ENCODE data around the gene ZCCHC10. TPM values are rescaled to one million over a fixed set of nuclear protein-coding genes. Genes with fewer than 3 reads are reported as not detected.
"Not testable (repeated sequence)": the region's sequence is repeated elsewhere in the genome, so short reads cannot be mapped to it uniquely, and the experiment has no call there.

Gene ZCCHC10
- total and polyA plus RNA-seq, 7 experiments from 2014 or later, result 16.0 to 47.5 (median 21.9) TPM

DNA sequence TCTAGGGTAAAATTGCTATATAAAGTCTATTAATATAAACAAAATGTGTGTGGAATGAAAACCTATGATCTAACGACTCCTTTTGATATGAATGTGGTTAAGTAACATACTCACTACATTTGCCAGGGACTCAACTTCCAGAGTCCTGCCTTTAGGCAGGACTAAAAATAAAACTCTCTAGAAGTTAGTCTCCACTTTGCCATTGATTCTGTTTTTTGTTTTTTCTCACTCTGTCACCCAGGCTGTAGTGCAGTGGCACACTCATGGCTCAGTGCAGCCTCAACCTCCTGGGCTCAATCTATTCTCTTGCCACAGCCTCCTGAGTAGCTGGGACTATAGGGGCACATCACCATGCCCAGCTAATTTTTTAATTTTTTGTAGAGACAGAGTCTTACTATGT lies 30.0 kb downstream of the ZCCHC10 start:
- intact Hi-C loops (cut with micrococcal nuclease), result no loop called here
- Mint-ChIP-seq H3K36me3 (peaks cover 0 to 15% (median 4%) of the 10 kb centered on the region in 5 donors), H3K4me3 (no peak overlapping the region), H3K9me3 (no peaks in the 10 kb centered on the region), H3K4me1 (peaks cover 0 to 6% (median 0%) of the 10 kb centered on the region in 7 donors), H3K27me3 (no peaks in the 10 kb centered on the region), H3K27ac (peak overlapping the region in 3 of 9 donors; percentile 31 to 74 (median 37))
- ATAC-seq (no peak), DNase-seq (no peak)
- POLR2A ChIA-PET, result no interaction called here
- Histone ChIP-seq H3K4me1 (ENCODE audit: control insufficient read depth in 2 of 2, insufficient read depth in 2 of 2, low read length in 2 of 2) (no peaks in the 10 kb centered on the region), H3K27me3 (ENCODE audit: control insufficient read depth in 2 of 2, insufficient read depth in 2 of 2, low read length in 2 of 2) (no peaks in the 10 kb centered on the region), H3K4me3 (ENCODE audit: low read length) (no peak overlapping the region), H3K27ac (ENCODE audit: low read depth, low read length) (no peak overlapping the region), H3K9me3 (ENCODE audit: control insufficient read depth in 2 of 3, low read length in 3 of 3) (no peaks in the 10 kb centered on the region), H3K36me3 (ENCODE audit: control insufficient read depth in 2 of 3, insufficient read depth in 3 of 3, low read length in 3 of 3) (no peaks in the 10 kb centered on the region)
- CTCF ChIA-PET, result no interaction called here

DNA sequence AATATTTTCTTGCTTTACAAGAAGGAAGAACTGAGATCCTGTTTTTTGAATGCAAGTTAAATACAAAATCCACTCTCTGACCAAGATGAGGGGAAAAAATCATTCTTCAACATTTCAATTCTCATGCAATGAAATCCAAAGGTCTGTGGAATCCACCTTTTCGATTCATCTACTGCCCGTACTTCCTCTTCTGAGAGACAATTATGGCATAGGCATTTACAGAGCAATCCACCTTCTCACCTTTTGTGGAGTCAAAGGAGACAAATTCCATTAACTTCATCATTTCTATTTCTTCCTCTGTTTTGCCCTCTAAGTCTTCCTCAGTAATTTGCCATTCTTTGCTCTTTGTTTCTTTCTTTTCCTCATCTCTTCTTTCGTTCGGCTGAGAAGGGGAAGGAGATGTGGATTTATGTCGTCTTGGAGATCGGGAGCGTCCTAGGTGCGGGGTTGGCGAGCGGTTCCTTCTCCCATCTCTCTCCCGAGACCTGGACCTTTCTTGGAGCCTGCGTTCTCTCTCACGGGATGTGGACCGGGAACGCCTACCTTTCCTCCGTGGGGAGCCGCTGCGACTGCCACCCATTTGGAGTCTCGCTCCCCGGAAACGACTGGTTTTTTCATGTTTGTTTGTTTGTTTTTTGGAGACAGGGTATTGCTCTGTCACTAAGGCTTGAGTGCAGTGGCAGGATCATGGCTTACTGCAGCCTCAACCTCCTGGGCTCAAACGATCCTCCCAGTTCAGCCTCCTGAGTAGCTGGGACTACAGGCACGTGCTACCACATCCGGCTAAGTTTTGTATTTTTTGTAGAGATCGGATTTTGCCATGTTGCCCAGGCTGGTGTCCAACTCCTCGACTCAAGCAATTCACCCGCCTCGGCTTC lies 38.6 kb downstream of the ZCCHC10 start:
- ChIA-PET POLR2A (no interaction called here), CTCF (no interaction called here)
- Histone ChIP-seq H3K27me3 (ENCODE audit: control insufficient read depth in 2 of 2, insufficient read depth in 2 of 2, low read length in 2 of 2) (no peaks in the 10 kb centered on the region), H3K4me1 (ENCODE audit: control insufficient read depth in 2 of 2, insufficient read depth in 2 of 2, low read length in 2 of 2) (no peaks in the 10 kb centered on the region), H3K27ac (ENCODE audit: low read depth, low read length) (no peak overlapping the region), H3K4me3 (ENCODE audit: low read length) (no peak overlapping the region), H3K9me3 (ENCODE audit: control insufficient read depth in 2 of 3, low read length in 3 of 3) (no peaks in the 10 kb centered on the region), H3K36me3 (ENCODE audit: control insufficient read depth in 2 of 3, insufficient read depth in 3 of 3, low read length in 3 of 3) (no peaks in the 10 kb centered on the region)
- H3K36me3 Mint-ChIP-seq, result no peaks in the 10 kb centered on the region
- intact Hi-C loops (cut with micrococcal nuclease), result no loop called here
- DNase-seq, result no peak
- peaks cover 0 to 5% (median 0%) of the 10 kb centered on the region in 5 donors for H3K27me3 Mint-ChIP-seq
- no peaks in the 10 kb centered on the region for H3K4me1 Mint-ChIP-seq
- H3K9me3 Mint-ChIP-seq, result no peaks in the 10 kb centered on the region
- ATAC-seq, result no peak
- no peak overlapping the region for H3K4me3 Mint-ChIP-seq
- no peak overlapping the region for H3K27ac Mint-ChIP-seq

- intact Hi-C loops (cut with micrococcal nuclease); H3K27ac Mint-ChIP-seq; DNase-seq; H3K4me1 ChIP-seq (ENCODE audit: control insufficient read depth in 2 of 2, insufficient read depth in 2 of 2, low read length in 2 of 2); H3K27ac ChIP-seq (ENCODE audit: low read depth, low read length); POLR2A ChIA-PET; CTCF ChIA-PET; H3K9me3 ChIP-seq (ENCODE audit: control insufficient read depth in 2 of 3, low read length in 3 of 3); H3K4me3 ChIP-seq (ENCODE audit: low read length); H3K36me3 Mint-ChIP-seq; H3K9me3 Mint-ChIP-seq; H3K4me3 Mint-ChIP-seq; H3K27me3 Mint-ChIP-seq; H3K4me1 Mint-ChIP-seq; H3K27me3 ChIP-seq (ENCODE audit: control insufficient read depth in 2 of 2, insufficient read depth in 2 of 2, low read length in 2 of 2); ATAC-seq; H3K36me3 ChIP-seq (ENCODE audit: control insufficient read depth in 2 of 3, insufficient read depth in 3 of 3, low read length in 3 of 3): not testable (repeated sequence)
Observed at GRCh38 chr5:132982971-132983370, 43.4 kb downstream of the ZCCHC10 start.

- no peaks in the 10 kb centered on the region for H3K9me3 ChIP-seq (ENCODE audit: control insufficient read depth in 2 of 3, low read length in 3 of 3)
- H3K27ac ChIP-seq (ENCODE audit: low read depth, low read length), result no peak overlapping the region
- H3K27me3 Mint-ChIP-seq, result peaks cover 0 to 12% (median 0%) of the 10 kb centered on the region in 5 donors
- H3K9me3 Mint-ChIP-seq, result peaks cover 0 to 22% (median 4%) of the 10 kb centered on the region in 11 donors
- no peak for ATAC-seq
- H3K4me1 Mint-ChIP-seq, result peaks cover 0 to 2% (median 0%) of the 10 kb centered on the region in 7 donors
- no peaks in the 10 kb centered on the region for H3K27me3 ChIP-seq (ENCODE audit: control insufficient read depth in 2 of 2, insufficient read depth in 2 of 2, low read length in 2 of 2)
- POLR2A ChIA-PET, result no interaction called here
- H3K4me1 ChIP-seq (ENCODE audit: control insufficient read depth in 2 of 2, insufficient read depth in 2 of 2, low read length in 2 of 2), result no peaks in the 10 kb centered on the region
- H3K36me3 Mint-ChIP-seq, result peaks cover 0 to 5% (median 0%) of the 10 kb centered on the region in 5 donors
- H3K27ac Mint-ChIP-seq, result no peak overlapping the region
- no peaks in the 10 kb centered on the region for H3K36me3 ChIP-seq (ENCODE audit: control insufficient read depth in 2 of 3, insufficient read depth in 3 of 3, low read length in 3 of 3)
- H3K4me3 ChIP-seq (ENCODE audit: low read length), result no peak overlapping the region
- intact Hi-C loops (cut with micrococcal nuclease), result no loop called here
- H3K4me3 Mint-ChIP-seq, result no peak overlapping the region
- DNase-seq, result no peak
- CTCF ChIA-PET, result interaction anchor here (0.7 kb wide), 1 partner anchor 1740 kb away, joined by 4 read pairs; no protein-coding TSS in a partner anchor
Observed at GRCh38 chr5:132981288-132981687, 45.1 kb downstream of the ZCCHC10 start.

DNA sequence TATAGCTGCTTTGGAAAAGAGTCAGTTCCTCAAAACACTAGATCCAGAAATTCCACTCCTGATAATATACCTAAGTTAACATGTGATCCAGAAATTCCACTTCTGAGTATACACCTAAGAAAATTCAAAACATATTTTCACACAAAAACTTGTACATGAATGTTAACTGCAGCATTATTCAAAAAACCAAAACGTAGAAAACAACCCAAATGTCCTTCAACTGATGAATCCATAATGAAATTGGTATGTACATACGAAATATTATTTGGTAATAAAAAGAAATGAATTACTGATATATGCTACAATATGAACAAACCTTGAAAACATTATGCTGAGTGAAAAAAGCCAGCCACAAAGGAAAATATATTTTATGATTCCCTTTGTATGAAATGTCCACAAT lies 46.4 kb downstream of the ZCCHC10 start:
- Mint-ChIP-seq H3K9me3 (peaks cover 0 to 28% (median 4%) of the 10 kb centered on the region in 11 donors), H3K36me3 (peaks cover 0 to 7% (median 0%) of the 10 kb centered on the region in 5 donors), H3K27me3 (peaks cover 0 to 13% (median 0%) of the 10 kb centered on the region in 5 donors), H3K4me1 (peaks cover 0 to 2% (median 0%) of the 10 kb centered on the region in 7 donors), H3K27ac (no peak overlapping the region), H3K4me3 (no peak overlapping the region)
- DNase-seq (no peak), ATAC-seq (no peak)
- H3K27me3 ChIP-seq (ENCODE audit: control insufficient read depth in 2 of 2, insufficient read depth in 2 of 2, low read length in 2 of 2), result no peaks in the 10 kb centered on the region
- CTCF ChIA-PET, result no interaction called here
- no peaks in the 10 kb centered on the region for H3K9me3 ChIP-seq (ENCODE audit: control insufficient read depth in 2 of 3, low read length in 3 of 3)
- no peaks in the 10 kb centered on the region for H3K36me3 ChIP-seq (ENCODE audit: control insufficient read depth in 2 of 3, insufficient read depth in 3 of 3, low read length in 3 of 3)
- POLR2A ChIA-PET, result no interaction called here
- no peak overlapping the region for H3K4me3 ChIP-seq (ENCODE audit: low read length)
- H3K4me1 ChIP-seq (ENCODE audit: control insufficient read depth in 2 of 2, insufficient read depth in 2 of 2, low read length in 2 of 2), result no peaks in the 10 kb centered on the region
- intact Hi-C loops (cut with micrococcal nuclease), result no loop called here
- no peak overlapping the region for H3K27ac ChIP-seq (ENCODE audit: low read depth, low read length)

- H3K4me1 ChIP-seq (ENCODE audit: control insufficient read depth in 2 of 2, insufficient read depth in 2 of 2, low read length in 2 of 2), result no peaks in the 10 kb centered on the region
- H3K36me3 ChIP-seq (ENCODE audit: control insufficient read depth in 2 of 3, insufficient read depth in 3 of 3, low read length in 3 of 3), result no peaks in the 10 kb centered on the region
- intact Hi-C loops (cut with micrococcal nuclease), result no loop called here
- H3K4me1 Mint-ChIP-seq, result peaks cover 0 to 2% (median 0%) of the 10 kb centered on the region in 7 donors
- CTCF ChIA-PET, result no interaction called here
- no peak overlapping the region for H3K27ac Mint-ChIP-seq
- peaks cover 0 to 10% (median 0%) of the 10 kb centered on the region in 5 donors for H3K27me3 Mint-ChIP-seq
- H3K9me3 Mint-ChIP-seq, result peaks cover 0 to 28% (median 4%) of the 10 kb centered on the region in 11 donors
- no peak for DNase-seq
- H3K4me3 Mint-ChIP-seq, result no peak overlapping the region
- H3K36me3 Mint-ChIP-seq, result peaks cover 0 to 7% (median 0%) of the 10 kb centered on the region in 5 donors
- ATAC-seq, result peak; percentile 77
- POLR2A ChIA-PET, result no interaction called here
- no peaks in the 10 kb centered on the region for H3K27me3 ChIP-seq (ENCODE audit: control insufficient read depth in 2 of 2, insufficient read depth in 2 of 2, low read length in 2 of 2)
- no peaks in the 10 kb centered on the region for H3K9me3 ChIP-seq (ENCODE audit: control insufficient read depth in 2 of 3, low read length in 3 of 3)
- H3K27ac ChIP-seq (ENCODE audit: low read depth, low read length), result no peak overlapping the region
- H3K4me3 ChIP-seq (ENCODE audit: low read length), result no peak overlapping the region
Observed at GRCh38 chr5:132979367-132979940, 46.9 kb downstream of the ZCCHC10 start.
